Measurements from ENCODE around the gene LRBA. TPM values are rescaled to one million over a fixed set of nuclear protein-coding genes. Genes with fewer than 3 reads are reported as not detected.

The LRBA gene
- total and polyA plus RNA-seq, 3 donors from 2014 or later = 24.6 to 61.1 (median 60.8) TPM

- no peak for DNase-seq
- TF ChIP-seq, protein P1, sequence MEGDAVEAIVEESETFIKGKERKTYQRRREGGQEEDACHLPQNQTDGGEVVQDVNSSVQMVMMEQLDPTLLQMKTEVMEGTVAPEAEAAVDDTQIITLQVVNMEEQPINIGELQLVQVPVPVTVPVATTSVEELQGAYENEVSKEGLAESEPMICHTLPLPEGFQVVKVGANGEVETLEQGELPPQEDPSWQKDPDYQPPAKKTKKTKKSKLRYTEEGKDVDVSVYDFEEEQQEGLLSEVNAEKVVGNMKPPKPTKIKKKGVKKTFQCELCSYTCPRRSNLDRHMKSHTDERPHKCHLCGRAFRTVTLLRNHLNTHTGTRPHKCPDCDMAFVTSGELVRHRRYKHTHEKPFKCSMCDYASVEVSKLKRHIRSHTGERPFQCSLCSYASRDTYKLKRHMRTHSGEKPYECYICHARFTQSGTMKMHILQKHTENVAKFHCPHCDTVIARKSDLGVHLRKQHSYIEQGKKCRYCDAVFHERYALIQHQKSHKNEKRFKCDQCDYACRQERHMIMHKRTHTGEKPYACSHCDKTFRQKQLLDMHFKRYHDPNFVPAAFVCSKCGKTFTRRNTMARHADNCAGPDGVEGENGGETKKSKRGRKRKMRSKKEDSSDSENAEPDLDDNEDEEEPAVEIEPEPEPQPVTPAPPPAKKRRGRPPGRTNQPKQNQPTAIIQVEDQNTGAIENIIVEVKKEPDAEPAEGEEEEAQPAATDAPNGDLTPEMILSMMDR (IDR thresholded peaks at IDR 0.05) = no peak
- TF ChIP-seq POLR2A (IDR thresholded peaks at IDR 0.05) = no peak
- intact Hi-C loops (cut with DNase I; ENCODE audit: low total_unique reads) = no loop called here
- H3K36me3 ChIP-seq (ENCODE audit: low read depth, missing control alignments) = no peaks in the 10 kb centered on the region
- no peak overlapping the region for H3K27ac ChIP-seq
- no peak overlapping the region for H3K4me3 ChIP-seq
- no peaks in the 10 kb centered on the region for H3K27me3 ChIP-seq
- H3K9me3 ChIP-seq = no peaks in the 10 kb centered on the region
- H3K4me1 ChIP-seq = no peaks in the 10 kb centered on the region
- 61 to 70% methylated on average over 4 of the region's 4 CpGs for WGBS, 2 donors
Measured at GRCh38 chr4:150375025-150375424, 640.1 kb downstream of the LRBA start.

DNA sequence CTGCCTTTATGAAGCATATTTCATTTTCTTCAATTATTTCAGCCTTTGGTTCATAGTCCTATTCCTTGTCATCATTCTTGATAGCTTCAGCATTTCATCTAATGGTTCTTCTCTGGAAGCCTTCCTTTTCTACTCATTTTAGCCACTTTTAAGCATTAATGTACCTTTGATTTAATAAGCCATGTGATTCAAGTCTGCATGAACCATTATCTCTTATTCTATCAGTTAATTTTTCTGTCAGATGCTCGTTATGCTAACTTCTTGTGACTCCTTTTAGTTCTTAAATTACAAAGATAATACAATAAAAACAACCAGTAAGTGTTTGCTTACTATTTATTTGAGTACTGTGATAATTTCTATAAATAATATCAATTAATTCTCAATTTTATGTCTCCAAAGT, 643.2 kb downstream of the LRBA start:
- H3K27ac ChIP-seq = no peak overlapping the region
- no peaks in the 10 kb centered on the region for H3K9me3 ChIP-seq
- no peak for TF ChIP-seq POLR2A (IDR thresholded peaks at IDR 0.05)
- TF ChIP-seq, protein P1 (IDR thresholded peaks at IDR 0.05) = no peak
- H3K36me3 ChIP-seq (ENCODE audit: low read depth, missing control alignments) = no peaks in the 10 kb centered on the region
- 88 to 94% methylated on average over 1 of the region's 1 CpG for WGBS, 2 donors
- no peaks in the 10 kb centered on the region for H3K4me1 ChIP-seq
- no peak overlapping the region for H3K4me3 ChIP-seq
- no peaks in the 10 kb centered on the region for H3K27me3 ChIP-seq
- DNase-seq = no peak
- intact Hi-C loops (cut with DNase I; ENCODE audit: low total_unique reads) = no loop called here

DNA sequence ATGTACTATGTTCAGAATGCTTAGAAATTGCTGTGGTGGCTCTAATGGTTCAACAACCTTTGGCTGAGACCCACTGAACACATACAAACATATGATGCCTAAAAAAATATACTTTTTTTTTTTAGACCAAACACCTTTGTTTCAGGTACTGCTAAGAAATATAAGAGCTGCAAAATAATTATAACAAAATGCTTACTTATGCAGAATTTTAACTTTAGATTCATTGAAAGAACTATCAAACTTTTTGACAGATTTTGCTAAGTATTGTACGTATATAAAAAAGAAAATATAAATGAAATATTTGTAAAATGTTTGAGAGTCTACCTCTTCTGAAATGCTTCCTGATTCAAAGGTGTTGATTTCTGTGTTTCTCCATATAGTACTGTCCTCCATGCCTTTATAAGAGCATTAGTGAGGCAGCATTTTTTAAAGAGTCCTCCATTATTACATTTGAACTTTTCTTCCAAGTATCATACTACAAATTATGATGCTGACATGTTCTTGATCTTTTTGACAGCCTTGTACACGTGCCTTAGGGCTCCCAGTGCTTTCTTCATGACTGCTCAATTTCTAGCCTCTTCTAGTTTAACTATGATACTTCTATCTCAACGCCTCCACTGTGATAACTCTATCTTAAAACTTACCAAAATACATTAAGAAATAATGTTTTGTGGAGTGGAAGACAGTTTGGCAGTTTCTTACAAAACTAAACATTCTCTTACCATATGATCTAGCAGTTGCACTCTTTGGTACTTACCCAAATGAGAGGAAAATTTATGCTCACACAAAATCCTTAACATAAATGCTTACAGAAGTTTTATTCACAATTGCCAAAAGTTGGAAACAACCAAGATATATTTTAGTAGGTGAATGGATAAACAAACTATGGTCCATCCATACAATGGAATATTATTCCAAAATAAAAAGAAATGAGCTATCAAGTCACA, 645.4 kb downstream of the LRBA start:
- TF ChIP-seq, protein P1 (IDR thresholded peaks at IDR 0.05) = no peak
- TF ChIP-seq POLR2A (IDR thresholded peaks at IDR 0.05) = no peak
- Histone ChIP-seq H3K4me3 (no peak overlapping the region), H3K36me3 (ENCODE audit: low read depth, missing control alignments) (no peaks in the 10 kb centered on the region), H3K27me3 (no peaks in the 10 kb centered on the region), H3K4me1 (no peaks in the 10 kb centered on the region), H3K27ac (no peak overlapping the region), H3K9me3 (no peaks in the 10 kb centered on the region)
- intact Hi-C loops (cut with DNase I; ENCODE audit: low total_unique reads) = no loop called here
- 78 to 81% methylated on average over 3 of the region's 3 CpGs for WGBS, 2 donors
- no peak for DNase-seq

- no peak for DNase-seq
Measured at GRCh38 chr4:150368667-150369066, 646.4 kb downstream of the LRBA start.

More at GRCh38 chr4:150368667-150369066, 646.4 kb downstream of the LRBA start:
- Histone ChIP-seq H3K27ac (no peak overlapping the region), H3K9me3 (no peaks in the 10 kb centered on the region), H3K27me3 (no peaks in the 10 kb centered on the region), H3K4me1 (no peaks in the 10 kb centered on the region), H3K4me3 (no peak overlapping the region), H3K36me3 (ENCODE audit: low read depth, missing control alignments) (no peaks in the 10 kb centered on the region)
- no peak for TF ChIP-seq POLR2A (IDR thresholded peaks at IDR 0.05)
- TF ChIP-seq, protein P1 (IDR thresholded peaks at IDR 0.05) = no peak
- intact Hi-C loops (cut with DNase I; ENCODE audit: low total_unique reads) = no loop called here

Data from testis (tissue), 3 donors.